Measurements from ENCODE around the gene RAB3IL1. TPM values are rescaled to one million over a fixed set of nuclear protein-coding genes. Genes with fewer than 3 reads are reported as not detected.
A peak's percentile ranks its signal among the peaks of the same experiment; 100 is the strongest.

Gene RAB3IL1
- total and polyA plus RNA-seq, 7 experiments from 2014 or later, result 0.49 to 1.9 TPM; not detected in 5

- no peaks in the 10 kb centered on the region for H3K4me1 Mint-ChIP-seq
- ATAC-seq (no peak), DNase-seq (no peak)
- H3K27me3 Mint-ChIP-seq, result peaks cover 0 to 6% (median 3%) of the 10 kb centered on the region in 5 donors
- H3K9me3 ChIP-seq (ENCODE audit: control insufficient read depth in 2 of 3, low read length in 3 of 3), result no peaks in the 10 kb centered on the region
- no peak overlapping the region for H3K4me3 Mint-ChIP-seq
- POLR2A ChIA-PET, result no interaction called here
- H3K27ac Mint-ChIP-seq, result no peak overlapping the region
- intact Hi-C loops (cut with micrococcal nuclease), result no loop called here
- no peaks in the 10 kb centered on the region for H3K36me3 Mint-ChIP-seq
- H3K27ac ChIP-seq (ENCODE audit: low read depth, low read length), result no peak overlapping the region
- no peaks in the 10 kb centered on the region for H3K9me3 Mint-ChIP-seq
- H3K4me1 ChIP-seq (ENCODE audit: control insufficient read depth in 2 of 2, insufficient read depth in 2 of 2, low read length in 2 of 2), result no peaks in the 10 kb centered on the region
- no peaks in the 10 kb centered on the region for H3K27me3 ChIP-seq (ENCODE audit: control insufficient read depth in 2 of 2, insufficient read depth in 2 of 2, low read length in 2 of 2)
- no peaks in the 10 kb centered on the region for H3K36me3 ChIP-seq (ENCODE audit: control insufficient read depth in 2 of 3, insufficient read depth in 3 of 3, low read length in 3 of 3)
- CTCF ChIA-PET, result interaction anchor here (0.7 kb wide), 2 partner anchors 8 to 159 kb away, joined by 3 read pairs; no protein-coding TSS in a partner anchor
- no peak overlapping the region for H3K4me3 ChIP-seq (ENCODE audit: low read length)
Measured at GRCh38 chr11:61907282-61907681, 10.1 kb downstream of the RAB3IL1 start.

- Histone ChIP-seq H3K36me3 (ENCODE audit: control insufficient read depth in 2 of 3, insufficient read depth in 3 of 3, low read length in 3 of 3) (no peaks in the 10 kb centered on the region), H3K4me3 (ENCODE audit: low read length) (no peak overlapping the region), H3K27ac (ENCODE audit: low read depth, low read length) (no peak overlapping the region), H3K4me1 (ENCODE audit: control insufficient read depth in 2 of 2, insufficient read depth in 2 of 2, low read length in 2 of 2) (no peaks in the 10 kb centered on the region), H3K9me3 (ENCODE audit: control insufficient read depth in 2 of 3, low read length in 3 of 3) (no peaks in the 10 kb centered on the region), H3K27me3 (ENCODE audit: control insufficient read depth in 2 of 2, insufficient read depth in 2 of 2, low read length in 2 of 2) (no peaks in the 10 kb centered on the region)
- Mint-ChIP-seq H3K27ac (no peak overlapping the region), H3K36me3 (no peaks in the 10 kb centered on the region), H3K27me3 (peaks cover 0 to 4% (median 2%) of the 10 kb centered on the region in 5 donors), H3K9me3 (no peaks in the 10 kb centered on the region), H3K4me3 (no peak overlapping the region), H3K4me1 (no peaks in the 10 kb centered on the region)
- DNase-seq (no peak), ATAC-seq (no peak)
- intact Hi-C loops (cut with micrococcal nuclease), result no loop called here
- ChIA-PET CTCF (no interaction called here), POLR2A (no interaction called here)
Measured at GRCh38 chr11:61906522-61906909, 10.8 kb downstream of the RAB3IL1 start.

GRCh38 chr11:61905801-61906521 lies 11.4 kb downstream of the RAB3IL1 start:
- Histone ChIP-seq H3K4me3 (ENCODE audit: low read length) (no peak overlapping the region), H3K27me3 (ENCODE audit: control insufficient read depth in 2 of 2, insufficient read depth in 2 of 2, low read length in 2 of 2) (no peaks in the 10 kb centered on the region), H3K36me3 (ENCODE audit: control insufficient read depth in 2 of 3, insufficient read depth in 3 of 3, low read length in 3 of 3) (no peaks in the 10 kb centered on the region), H3K9me3 (ENCODE audit: control insufficient read depth in 2 of 3, low read length in 3 of 3) (no peaks in the 10 kb centered on the region), H3K4me1 (ENCODE audit: control insufficient read depth in 2 of 2, insufficient read depth in 2 of 2, low read length in 2 of 2) (no peaks in the 10 kb centered on the region), H3K27ac (ENCODE audit: low read depth, low read length) (no peak overlapping the region)
- no peaks in the 10 kb centered on the region for H3K36me3 Mint-ChIP-seq
- intact Hi-C loops (cut with micrococcal nuclease), result no loop called here
- no peaks in the 10 kb centered on the region for H3K9me3 Mint-ChIP-seq
- no peaks in the 10 kb centered on the region for H3K4me1 Mint-ChIP-seq
- CTCF ChIA-PET, result no interaction called here
- H3K27me3 Mint-ChIP-seq, result peaks cover 0 to 4% (median 0%) of the 10 kb centered on the region in 5 donors
- no peak for DNase-seq
- no peak overlapping the region for H3K27ac Mint-ChIP-seq
- no peak overlapping the region for H3K4me3 Mint-ChIP-seq
- POLR2A ChIA-PET, result no interaction called here
- ATAC-seq, result no peak

GRCh38 chr11:61905067-61905696 lies 12.2 kb downstream of the RAB3IL1 start:
- H3K9me3 ChIP-seq (ENCODE audit: control insufficient read depth in 2 of 3, low read length in 3 of 3), result no peaks in the 10 kb centered on the region
- no peaks in the 10 kb centered on the region for H3K4me1 ChIP-seq (ENCODE audit: control insufficient read depth in 2 of 2, insufficient read depth in 2 of 2, low read length in 2 of 2)
- no peaks in the 10 kb centered on the region for H3K36me3 ChIP-seq (ENCODE audit: control insufficient read depth in 2 of 3, insufficient read depth in 3 of 3, low read length in 3 of 3)
- H3K27me3 ChIP-seq (ENCODE audit: control insufficient read depth in 2 of 2, insufficient read depth in 2 of 2, low read length in 2 of 2), result no peaks in the 10 kb centered on the region
- Mint-ChIP-seq H3K27me3 (peaks cover 0 to 4% (median 0%) of the 10 kb centered on the region in 5 donors), H3K36me3 (no peaks in the 10 kb centered on the region), H3K4me3 (no peak overlapping the region), H3K27ac (no peak overlapping the region), H3K9me3 (no peaks in the 10 kb centered on the region), H3K4me1 (no peaks in the 10 kb centered on the region)
- ChIA-PET CTCF (interaction anchor here (0.7 to 1.7 kb wide), 3 partner anchors 42 to 202 kb away, joined by 4 to 9 read pairs (median 4); no protein-coding TSS in a partner anchor), POLR2A (no interaction called here)
- intact Hi-C loops (cut with micrococcal nuclease), result no loop called here
- ATAC-seq (no peak), DNase-seq (no peak)
- H3K27ac ChIP-seq (ENCODE audit: low read depth, low read length), result no peak overlapping the region
- no peak overlapping the region for H3K4me3 ChIP-seq (ENCODE audit: low read length)

GRCh38 chr11:61904539-61905048 lies 12.8 kb downstream of the RAB3IL1 start:
- H3K9me3 ChIP-seq (ENCODE audit: control insufficient read depth in 2 of 3, low read length in 3 of 3), result no peaks in the 10 kb centered on the region
- CTCF ChIA-PET, result interaction anchor here (0.7 to 1.7 kb wide), 3 partner anchors 42 to 203 kb away, joined by 4 to 9 read pairs (median 4); no protein-coding TSS in a partner anchor
- Mint-ChIP-seq H3K27ac (no peak overlapping the region), H3K4me3 (no peak overlapping the region), H3K4me1 (no peaks in the 10 kb centered on the region), H3K9me3 (no peaks in the 10 kb centered on the region), H3K36me3 (no peaks in the 10 kb centered on the region), H3K27me3 (peaks cover 0 to 4% (median 0%) of the 10 kb centered on the region in 5 donors)
- ATAC-seq, result no peak
- peak in 1 of 9 donors; percentile 37 for DNase-seq
- no peaks in the 10 kb centered on the region for H3K36me3 ChIP-seq (ENCODE audit: control insufficient read depth in 2 of 3, insufficient read depth in 3 of 3, low read length in 3 of 3)
- H3K27ac ChIP-seq (ENCODE audit: low read depth, low read length), result no peak overlapping the region
- H3K4me3 ChIP-seq (ENCODE audit: low read length), result no peak overlapping the region
- POLR2A ChIA-PET, result no interaction called here
- H3K4me1 ChIP-seq (ENCODE audit: control insufficient read depth in 2 of 2, insufficient read depth in 2 of 2, low read length in 2 of 2), result no peaks in the 10 kb centered on the region
- intact Hi-C loops (cut with micrococcal nuclease), result no loop called here
- H3K27me3 ChIP-seq (ENCODE audit: control insufficient read depth in 2 of 2, insufficient read depth in 2 of 2, low read length in 2 of 2), result no peaks in the 10 kb centered on the region

GRCh38 chr11:61903845-61904244 lies 13.5 kb downstream of the RAB3IL1 start:
- no peaks in the 10 kb centered on the region for H3K9me3 ChIP-seq (ENCODE audit: control insufficient read depth in 2 of 3, low read length in 3 of 3)
- H3K4me3 ChIP-seq (ENCODE audit: low read length), result no peak overlapping the region
- ATAC-seq (no peak), DNase-seq (no peak)
- POLR2A ChIA-PET, result no interaction called here
- Mint-ChIP-seq H3K36me3 (no peaks in the 10 kb centered on the region), H3K4me1 (peaks cover 4 to 7% (median 5%) of the 10 kb centered on the region in 7 donors), H3K27ac (peak overlapping the region in 1 of 9 donors; percentile 8), H3K27me3 (peaks cover 0 to 4% (median 0%) of the 10 kb centered on the region in 5 donors), H3K9me3 (no peaks in the 10 kb centered on the region), H3K4me3 (no peak overlapping the region)
- CTCF ChIA-PET, result interaction anchor here (1.0 to 1.7 kb wide), 3 partner anchors 43 to 204 kb away, joined by 4 to 9 read pairs (median 4); no protein-coding TSS in a partner anchor
- intact Hi-C loops (cut with micrococcal nuclease), result no loop called here
- H3K36me3 ChIP-seq (ENCODE audit: control insufficient read depth in 2 of 3, insufficient read depth in 3 of 3, low read length in 3 of 3), result no peaks in the 10 kb centered on the region
- H3K27me3 ChIP-seq (ENCODE audit: control insufficient read depth in 2 of 2, insufficient read depth in 2 of 2, low read length in 2 of 2), result no peaks in the 10 kb centered on the region
- H3K4me1 ChIP-seq (ENCODE audit: control insufficient read depth in 2 of 2, insufficient read depth in 2 of 2, low read length in 2 of 2), result peaks cover 4% of the 10 kb centered on the region in 2 donors
- no peak overlapping the region for H3K27ac ChIP-seq (ENCODE audit: low read depth, low read length)

Measured in naive thymus-derived CD4-positive, alpha-beta T cell (primary cell).